K562 (cell line): ENCODE data around the gene HLTF. TPM values are rescaled to one million over a fixed set of nuclear protein-coding genes. Genes with fewer than 3 reads are reported as not detected.

ENCODE experiments used
- ATF1 ChIP-seq, 2 experiments: fragments of 450-650 bp in 1 of 2; IDR thresholded peaks; 2 replicates each; pipeline ENCODE4 v1.6.1; 2016; ENCODE audit warnings: missing compliant biosample characterization in 1 of 2, missing genetic modification characterization in 1 of 2
- CLOCK ChIP-seq: fragments of 250-450 bp; sonication (Bioruptor Pico); IDR thresholded peaks from 2 replicates; pipeline ENCODE4 v1.4.0; 2020; ENCODE audit warnings: mild to moderate bottlenecking, moderate library complexity, borderline replicate concordance
- GABPA ChIP-seq: fragments of 200-800 bp; sonication (Bioruptor generic); conservative IDR thresholded peaks from 2 replicates; pipeline ENCODE4 v1.6.1; 2016; ENCODE audit warnings: low read depth, missing genetic modification characterization, missing compliant biosample characterization
- HMGXB4 ChIP-seq: sonication (generic); formaldehyde crosslinking; IDR thresholded peaks from 2 replicates; pipeline ENCODE4 v1.8.1; 2023; ENCODE audit warnings: mild to moderate bottlenecking, missing genetic modification reagents
- KLF6 ChIP-seq: fragments of 250-450 bp; sonication (Bioruptor Pico); IDR thresholded peaks from 2 replicates; pipeline ENCODE4 v1.4.0; 2020; ENCODE audit warnings: mild to moderate bottlenecking, moderate library complexity, borderline replicate concordance
- MEF2A ChIP-seq: IDR thresholded peaks from 2 replicates; pipeline ENCODE4 v1.6.1; 2011; ENCODE audit warnings: low read depth, mild to moderate bottlenecking, low read length, moderate library complexity; ENCODE audit not compliant: control insufficient read depth
- MIER1 ChIP-seq: fragments of 450-650 bp; IDR thresholded peaks from 2 replicates; pipeline ENCODE4 v1.6.1; 2016; ENCODE audit warnings: antibody characterized with exemption, mild to moderate bottlenecking, low read depth
- RBM14 ChIP-seq: fragments of 200-400 bp; formaldehyde crosslinking; IDR thresholded peaks from 2 replicates; pipeline ENCODE4 v1.6.1; 2018; ENCODE audit warnings: low read depth, mild to moderate bottlenecking, low read length, moderate library complexity, borderline replicate concordance; ENCODE audit not compliant: insufficient read depth
- SIX5 ChIP-seq, 2 experiments: IDR thresholded peaks; 2 replicates each; pipeline ENCODE4 v1.6.1; 2011; ENCODE audit warnings: low read length in 2 of 2, borderline replicate concordance in 1 of 2, low read depth in 1 of 2, mild to moderate bottlenecking in 1 of 2, moderate library complexity in 1 of 2; ENCODE audit not compliant: insufficient read depth in 1 of 2
- SMAD3 ChIP-seq: fragments of 450-650 bp; formaldehyde crosslinking; conservative IDR thresholded peaks from 2 replicates; pipeline ENCODE4 v1.4.0; 2020; ENCODE audit warnings: mild to moderate bottlenecking
- ZNF407 ChIP-seq: fragments of 450-650 bp; IDR thresholded peaks from 2 replicates; pipeline ENCODE4 v1.6.1; 2016; ENCODE audit warnings: low read depth
- ZNF41 ChIP-seq: fragments of 250-450 bp; sonication (Bioruptor Pico); conservative IDR thresholded peaks from 2 replicates; pipeline ENCODE4 v1.4.0; 2020; ENCODE audit warnings: mild to moderate bottlenecking
- ZNF444 ChIP-seq: fragments of 250-450 bp; sonication (Bioruptor Pico); IDR thresholded peaks from 2 replicates; pipeline ENCODE4 v1.4.0; 2020; ENCODE audit warnings: mild to moderate bottlenecking, moderate library complexity
- polyA plus RNA-seq, 8 experiments: library from polyadenylated mRNA; depleted of rRNA in 4 of 8; stranded (reverse) in 5 of 8; unstranded in 3 of 8; fragments of >200 nt; fragmentation: Nextera tagmentation in 2 of 8; fragmentation: Illumina TruSeq in 1 of 8; extraction: Ambion mirVana in 2 of 8; extraction: Trizol in 1 of 8; gene quantifications; 2 replicates each; pipeline versions ENCODE4 v1.2.1 to v1.2.3, GENCODE V29; 2011 to 2014; ENCODE audit warnings: inconsistent platforms in 1 of 8, missing spikeins in 1 of 8
- total RNA-seq, 7 experiments: library from RNA; depleted of rRNA in 6 of 7; stranded (reverse); fragments of >200 nt in 6 of 7; fragmentation: Illumina TruSeq in 2 of 7; extraction: Trizol in 2 of 7; gene quantifications; 2 replicates each; pipeline versions ENCODE4 v1.2.1 to v1.2.3, GENCODE V29; 2011 to 2021; ENCODE audit warnings: low replicate concordance in 1 of 7

Gene HLTF
- total and polyA plus RNA-seq, 9 of the 15 experiments (the other 6 are each of a cell fraction or from before 2014, with no cell fraction given) = 35.1 to 82.4 (median 50.4) TPM

- no peak for TF ChIP-seq ZNF407
- TF ChIP-seq MEF2A = no peak
- no peak for TF ChIP-seq MIER1
- no peak for TF ChIP-seq CLOCK (CRISPR knock-in tag)
- TF ChIP-seq GABPA = peak; percentile 61
- no peak for TF ChIP-seq SMAD3 (CRISPR knock-in tag)
- no peak for TF ChIP-seq SIX5 (IDR thresholded peaks at IDR 0.05; ENCODE audit: borderline replicate concordance in 1 of 2, insufficient read depth in 1 of 2, low read depth in 1 of 2, low read length in 2 of 2)
- 0 out of 2 replicates have a peak, but pooled peaks have one; percentile 37 for TF ChIP-seq KLF6 (CRISPR knock-in tag)
- no peak for TF ChIP-seq HMGXB4
- TF ChIP-seq RBM14 = no peak
- no peak for TF ChIP-seq ZNF41 (CRISPR knock-in tag)
- peak; percentile 16; the same call in 1 of the 2 replicates for TF ChIP-seq ATF1 (CRISPR knock-in tag; IDR thresholded peaks at IDR 0.05)
- TF ChIP-seq ATF1 (tag; IDR thresholded peaks at IDR 0.05) = peak; percentile 96
- TF ChIP-seq ZNF444 (CRISPR knock-in tag) = no peak
Observed at GRCh38 chr3:149129326-149130205, 43.2 kb upstream of the HLTF start, which contains the start of gene HPS3 (continued).
